Measurements from ENCODE around the gene PCGF3.

DNA sequence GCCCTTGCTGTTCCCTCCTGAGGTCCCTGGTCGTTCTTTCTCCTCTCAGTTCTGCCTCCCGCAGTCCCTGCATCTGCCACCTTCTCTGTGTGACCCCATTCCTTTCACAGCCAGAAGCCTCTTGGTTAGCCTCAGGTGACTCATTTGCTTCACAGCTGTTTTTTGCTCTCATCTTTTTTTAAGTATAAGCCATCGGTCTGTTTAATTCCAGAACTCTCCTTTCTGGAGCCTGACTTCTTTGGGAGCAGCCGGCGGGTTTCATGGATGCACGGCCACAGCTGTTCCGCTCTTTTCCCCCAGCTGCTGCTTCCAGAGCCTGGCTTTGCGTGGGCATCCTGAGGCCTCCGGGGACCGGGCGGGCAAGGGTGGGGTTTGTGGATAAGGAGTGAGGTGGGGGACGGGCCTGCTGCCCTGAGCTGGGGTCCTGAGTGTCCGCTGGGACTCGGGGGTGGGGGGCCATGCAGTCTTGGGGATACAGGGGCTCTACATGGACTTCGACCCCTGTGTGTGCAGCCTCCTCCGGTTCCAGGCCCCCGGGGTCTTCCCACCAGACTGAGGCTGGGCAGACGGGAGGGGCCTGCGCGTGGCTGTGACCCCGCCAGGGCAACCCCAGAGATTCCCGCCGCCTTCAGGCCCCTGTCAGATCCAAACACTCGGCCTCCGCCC, 46.7 kb downstream of the PCGF3 start:
- TF ChIP-seq, protein P1, sequence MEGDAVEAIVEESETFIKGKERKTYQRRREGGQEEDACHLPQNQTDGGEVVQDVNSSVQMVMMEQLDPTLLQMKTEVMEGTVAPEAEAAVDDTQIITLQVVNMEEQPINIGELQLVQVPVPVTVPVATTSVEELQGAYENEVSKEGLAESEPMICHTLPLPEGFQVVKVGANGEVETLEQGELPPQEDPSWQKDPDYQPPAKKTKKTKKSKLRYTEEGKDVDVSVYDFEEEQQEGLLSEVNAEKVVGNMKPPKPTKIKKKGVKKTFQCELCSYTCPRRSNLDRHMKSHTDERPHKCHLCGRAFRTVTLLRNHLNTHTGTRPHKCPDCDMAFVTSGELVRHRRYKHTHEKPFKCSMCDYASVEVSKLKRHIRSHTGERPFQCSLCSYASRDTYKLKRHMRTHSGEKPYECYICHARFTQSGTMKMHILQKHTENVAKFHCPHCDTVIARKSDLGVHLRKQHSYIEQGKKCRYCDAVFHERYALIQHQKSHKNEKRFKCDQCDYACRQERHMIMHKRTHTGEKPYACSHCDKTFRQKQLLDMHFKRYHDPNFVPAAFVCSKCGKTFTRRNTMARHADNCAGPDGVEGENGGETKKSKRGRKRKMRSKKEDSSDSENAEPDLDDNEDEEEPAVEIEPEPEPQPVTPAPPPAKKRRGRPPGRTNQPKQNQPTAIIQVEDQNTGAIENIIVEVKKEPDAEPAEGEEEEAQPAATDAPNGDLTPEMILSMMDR (IDR thresholded peaks at IDR 0.05): no peak
- no peak for TF ChIP-seq POLR2A (IDR thresholded peaks at IDR 0.05)

All from testis (tissue), 2 donors.